ENCODE data around the gene TXNL4B.

DNA sequence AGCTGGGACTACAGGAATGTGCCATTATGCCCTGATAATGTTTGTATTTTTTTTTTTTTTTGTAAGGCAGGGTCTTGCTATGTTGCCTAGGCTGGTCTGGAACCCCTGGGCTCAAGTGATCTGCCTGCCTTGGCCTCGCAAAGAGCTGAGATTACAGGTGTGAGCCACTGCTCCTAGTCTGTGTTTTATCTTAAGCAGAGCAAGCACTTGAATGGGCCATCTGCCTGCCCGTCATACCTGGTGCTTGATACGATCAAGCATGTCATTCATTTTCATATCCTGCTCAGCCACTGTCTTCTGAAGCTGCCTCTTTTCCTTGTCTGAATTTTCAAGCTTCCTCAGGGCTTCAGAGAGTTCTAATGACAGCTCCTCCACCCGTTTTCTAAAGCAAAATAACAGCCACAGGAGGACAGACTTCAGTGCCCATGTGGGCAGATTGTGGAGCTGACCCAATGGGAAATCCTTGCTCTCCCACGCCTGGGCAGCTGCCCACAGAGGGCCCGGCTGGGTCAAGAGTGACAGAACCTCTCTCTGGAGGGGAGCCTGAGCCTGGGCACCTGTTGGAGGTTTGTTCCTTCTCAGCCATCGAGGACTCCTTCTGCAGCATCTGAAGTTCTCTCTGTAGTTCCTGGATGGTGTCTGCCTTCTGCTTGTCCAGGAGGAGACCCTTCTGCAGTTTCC lies 36.7 kb upstream of the TXNL4B start:
- TF ChIP-seq EZH2 (IDR thresholded peaks at IDR 0.05): no peak
- TF ChIP-seq POLR2AphosphoS5 (IDR thresholded peaks at IDR 0.05; ENCODE audit: borderline replicate concordance, low read depth, low read length): no peak
